D341Med (cell line): Measurements from ENCODE around the gene GALK2.

ENCODE experiments used
- DNase-seq: peaks from one replicate; pipeline ENCODE4 v3.0.0; 2012; ENCODE audit warnings: low spot score

The GALK2 gene

DNA sequence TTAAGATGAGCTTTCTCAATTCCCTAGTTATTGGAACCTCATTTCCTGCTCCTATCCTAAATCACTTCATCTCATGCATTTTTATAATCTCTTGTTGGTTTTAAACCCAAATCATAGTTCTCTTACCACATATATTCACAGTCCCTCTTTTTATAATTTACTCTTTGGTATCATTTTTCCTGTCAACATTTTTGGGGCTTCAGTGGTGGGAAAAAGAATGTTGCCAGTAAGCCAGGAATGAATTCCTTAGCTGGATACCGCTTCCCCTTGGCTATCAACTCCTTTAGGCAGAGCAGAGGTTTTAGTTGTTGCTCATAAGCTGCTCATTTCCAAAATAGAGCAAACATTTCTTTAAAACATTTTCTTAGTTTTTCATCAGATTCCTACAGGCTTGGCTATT, 112.3 kb downstream of the GALK2 start:
- DNase-seq, result no peak

DNA sequence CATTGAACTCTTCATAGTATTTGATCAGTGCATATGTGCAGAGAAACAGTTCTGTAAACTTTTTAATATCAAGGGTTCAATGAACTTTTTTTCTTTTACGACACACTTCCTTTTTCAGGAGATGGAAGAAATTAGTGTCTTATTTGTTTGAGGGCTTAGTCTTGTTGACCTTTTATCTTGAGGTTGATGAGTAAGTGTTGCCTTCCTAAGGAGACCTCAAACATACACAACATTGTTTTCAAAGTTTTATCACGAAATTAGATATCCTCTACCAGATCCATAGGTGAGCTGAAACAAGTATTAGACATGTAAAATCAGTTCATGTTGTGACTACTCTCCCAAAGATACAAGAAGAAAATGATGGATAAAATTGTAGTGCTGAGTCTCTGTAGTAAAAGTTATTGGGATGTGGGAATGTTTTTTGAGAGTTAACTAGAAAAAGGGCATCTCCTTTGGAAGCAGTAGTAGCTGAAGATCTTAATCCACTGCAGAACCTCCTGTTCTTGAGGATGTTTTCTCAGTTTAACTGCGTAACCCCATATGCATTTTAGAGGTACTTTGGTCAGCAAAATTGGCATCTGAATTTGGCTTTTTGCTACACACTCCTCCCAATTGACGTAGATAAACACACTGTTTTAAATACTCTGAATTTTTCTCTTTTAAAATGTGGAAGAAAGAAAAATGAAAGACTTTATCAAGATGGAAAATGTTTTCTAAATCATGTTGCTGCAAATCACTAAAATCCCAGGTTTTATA, 116.8 kb downstream of the GALK2 start:
- no peak for DNase-seq

DNA sequence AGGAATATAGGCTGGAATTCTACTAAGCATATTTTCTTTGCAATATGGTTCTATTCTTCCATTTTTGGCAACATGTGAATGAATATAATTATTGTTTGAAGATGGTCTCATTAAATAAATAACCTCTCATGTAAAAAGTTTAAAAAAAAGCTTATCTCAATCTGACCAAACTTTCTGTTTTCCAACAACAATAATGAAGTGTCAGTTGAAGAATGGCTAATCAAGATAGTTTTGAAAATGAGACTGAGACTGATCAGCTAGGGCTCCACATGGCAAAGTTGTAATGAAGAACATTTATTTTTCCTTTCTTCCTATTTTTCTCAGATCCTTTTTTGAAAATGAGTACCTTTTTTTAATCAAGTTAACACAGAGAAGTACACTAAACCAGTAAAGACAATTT, 117.4 kb downstream of the GALK2 start:
- no peak for DNase-seq

DNA sequence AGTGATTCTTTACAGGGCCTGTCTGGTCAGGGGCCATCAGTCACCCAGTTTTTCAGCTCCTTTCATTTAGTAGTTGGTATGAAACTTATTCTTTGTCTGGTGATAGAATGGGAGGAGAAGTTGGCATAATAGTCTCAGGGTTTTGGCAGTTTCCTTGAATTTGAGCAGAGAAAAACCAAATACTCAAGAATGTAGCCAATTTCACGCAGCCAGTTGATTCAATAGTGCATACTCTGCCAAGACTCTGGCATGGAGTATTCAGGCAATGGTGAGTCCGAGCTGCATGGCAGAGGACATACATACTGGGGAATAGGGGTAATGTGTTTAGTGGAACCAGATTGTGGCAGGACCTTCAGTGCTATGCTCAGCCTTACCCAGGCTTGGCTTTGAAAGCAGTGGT, 118.3 kb downstream of the GALK2 start:
- DNase-seq, result no peak

DNA sequence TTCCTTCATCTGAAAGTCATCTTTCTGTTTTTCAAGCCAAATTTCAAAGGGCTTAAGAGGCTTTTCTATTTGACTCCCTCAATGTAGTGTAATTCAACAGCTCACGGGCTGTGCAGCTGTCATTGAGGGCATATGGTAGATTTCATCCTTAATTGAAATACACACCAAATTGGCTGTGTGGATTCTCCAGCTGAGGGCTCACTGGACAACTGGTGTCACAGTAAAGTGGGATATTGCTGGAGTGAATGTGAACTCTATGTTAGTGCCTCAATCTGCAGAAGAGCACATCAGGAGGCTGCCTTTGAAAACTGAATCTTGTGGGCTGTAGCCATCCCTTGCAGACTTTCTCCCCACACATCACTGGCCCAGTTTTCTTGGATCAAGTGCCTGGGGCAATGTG, 120.1 kb downstream of the GALK2 start:
- no peak for DNase-seq

DNA sequence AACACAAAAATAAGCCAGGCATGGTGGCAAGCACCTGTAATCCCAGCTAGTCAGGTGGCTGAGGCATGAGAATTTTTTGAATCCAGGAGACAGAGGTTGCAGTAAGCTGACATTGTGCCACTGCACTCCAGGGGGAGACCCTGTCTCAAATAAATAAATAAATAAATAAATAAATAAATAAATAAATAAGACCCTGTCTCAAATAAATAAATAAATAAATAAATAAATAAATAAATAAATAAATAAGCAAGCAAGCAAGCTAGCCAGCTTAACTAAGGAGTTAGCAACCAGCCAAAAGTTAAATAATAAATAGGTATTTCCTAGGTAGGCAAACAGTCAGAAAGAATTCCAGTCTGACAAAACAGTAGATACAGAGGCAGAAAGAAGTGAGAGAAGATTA, 123.9 kb downstream of the GALK2 start:
- no peak for DNase-seq

DNA sequence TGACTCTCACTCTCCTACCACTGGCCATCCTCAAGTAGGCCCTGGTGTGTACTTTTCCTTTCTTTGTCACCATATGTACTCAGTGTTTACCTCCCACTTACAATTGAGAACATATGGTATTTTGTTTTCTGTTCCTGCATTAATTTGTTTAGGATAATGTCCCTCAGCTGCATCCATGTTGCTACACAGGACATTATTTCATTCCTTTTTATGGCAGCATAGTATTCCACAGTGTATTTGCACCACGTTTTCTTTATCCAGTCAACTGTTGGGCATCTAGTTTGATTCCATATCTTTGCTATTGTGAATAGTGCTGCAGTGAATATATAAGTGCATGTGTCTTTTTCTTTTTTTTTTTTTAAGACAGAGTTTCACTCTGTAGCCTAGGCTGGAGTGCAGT, 126.2 kb downstream of the GALK2 start:
- DNase-seq, result no peak

DNA sequence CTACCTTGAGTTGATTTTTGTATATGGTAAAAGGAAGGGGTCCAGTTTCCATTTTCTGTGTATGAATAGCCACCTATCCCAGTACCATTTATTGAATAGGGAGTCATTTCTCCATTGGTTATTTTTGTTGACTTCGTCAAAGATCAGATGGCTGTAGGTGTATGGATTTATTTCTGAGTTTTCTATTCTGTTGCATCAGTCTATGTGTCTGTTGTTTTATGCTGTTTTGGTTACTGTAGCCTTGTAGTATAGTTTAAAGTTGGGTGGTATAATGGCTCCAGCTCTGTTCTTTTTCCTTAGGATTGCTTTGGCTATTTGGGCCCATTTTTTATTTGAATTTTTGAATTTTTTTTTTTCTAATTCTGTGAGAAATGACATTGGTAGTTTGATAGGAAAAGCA, 127.5 kb downstream of the GALK2 start:
- no peak for DNase-seq

DNA sequence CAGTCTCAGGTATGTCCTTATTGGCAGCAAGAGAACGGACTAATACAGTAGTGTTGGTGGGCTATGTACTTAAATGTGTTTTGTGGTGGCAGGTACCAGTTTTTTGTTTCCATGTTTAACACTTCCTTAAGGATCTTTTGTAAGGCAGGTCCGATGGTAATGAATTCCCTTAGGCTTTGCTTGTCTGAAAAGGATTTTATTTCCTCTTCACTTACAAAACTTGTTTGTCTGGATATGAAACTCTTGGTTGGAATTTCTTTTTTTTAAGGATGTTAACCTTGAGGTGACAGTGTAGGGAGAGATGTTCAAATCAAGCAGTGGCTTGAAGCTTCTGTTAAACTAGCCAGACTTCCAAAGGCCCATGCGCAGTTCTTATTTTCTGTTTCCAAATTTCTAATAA, 130.8 kb downstream of the GALK2 start:
- no peak for DNase-seq

DNA sequence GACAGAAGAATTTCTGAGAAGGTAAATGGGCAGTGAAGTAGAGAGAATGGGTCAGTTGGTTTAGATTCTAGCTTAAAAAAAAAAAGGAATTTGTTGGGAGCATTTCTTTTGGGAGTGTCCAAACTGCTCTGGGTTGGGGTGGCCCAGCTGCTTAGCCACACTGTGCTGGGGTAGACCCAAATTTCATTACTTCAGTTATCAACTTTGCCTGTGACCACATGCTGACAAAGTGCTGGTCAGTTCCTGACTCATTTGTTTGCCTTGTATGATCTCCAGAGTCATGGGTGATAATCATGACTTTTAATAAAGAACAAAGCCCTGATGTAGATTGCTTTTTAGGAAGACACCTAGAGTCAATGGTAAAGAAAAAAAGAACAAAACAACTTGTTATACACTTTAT, 131.5 kb downstream of the GALK2 start:
- no peak for DNase-seq

DNA sequence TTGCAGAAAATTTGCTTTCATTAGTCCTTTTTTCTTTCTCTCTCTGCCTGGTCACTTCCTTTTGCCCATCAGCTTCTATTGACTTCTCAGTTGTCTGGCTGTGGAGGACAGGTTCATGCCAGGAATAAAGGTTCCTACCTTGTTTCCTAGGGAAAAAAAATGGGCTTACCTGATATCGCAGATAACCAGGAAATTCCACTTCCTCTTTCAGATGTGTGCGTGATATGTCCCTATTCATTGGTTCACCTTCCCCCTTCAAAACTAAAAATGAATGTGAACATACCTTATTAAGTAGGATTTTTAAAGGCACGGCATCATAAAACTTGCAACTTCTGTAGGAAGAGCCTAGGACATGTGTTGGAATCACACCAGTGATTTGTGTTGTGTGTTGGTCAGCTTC, 133.0 kb downstream of the GALK2 start:
- DNase-seq, result no peak

DNA sequence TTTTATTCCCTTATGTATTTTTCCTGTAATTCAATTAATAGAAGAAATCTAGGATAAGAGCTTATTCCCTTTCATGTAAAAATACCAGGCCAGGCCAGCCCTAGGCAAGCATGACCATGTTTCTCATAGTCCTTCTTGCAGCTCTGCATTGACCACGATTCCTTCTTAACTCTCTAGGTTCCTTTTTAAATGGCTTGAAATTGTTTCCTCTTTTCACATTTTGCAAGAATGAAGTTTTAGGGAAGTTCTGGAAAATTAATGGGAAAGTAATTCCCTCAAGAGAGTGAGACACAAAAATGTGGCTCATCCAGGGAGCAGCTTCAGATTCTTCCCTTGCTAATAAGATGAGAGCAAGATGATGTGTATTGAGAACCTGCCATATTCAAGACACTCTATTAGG, 136.5 kb downstream of the GALK2 start:
- no peak for DNase-seq

DNA sequence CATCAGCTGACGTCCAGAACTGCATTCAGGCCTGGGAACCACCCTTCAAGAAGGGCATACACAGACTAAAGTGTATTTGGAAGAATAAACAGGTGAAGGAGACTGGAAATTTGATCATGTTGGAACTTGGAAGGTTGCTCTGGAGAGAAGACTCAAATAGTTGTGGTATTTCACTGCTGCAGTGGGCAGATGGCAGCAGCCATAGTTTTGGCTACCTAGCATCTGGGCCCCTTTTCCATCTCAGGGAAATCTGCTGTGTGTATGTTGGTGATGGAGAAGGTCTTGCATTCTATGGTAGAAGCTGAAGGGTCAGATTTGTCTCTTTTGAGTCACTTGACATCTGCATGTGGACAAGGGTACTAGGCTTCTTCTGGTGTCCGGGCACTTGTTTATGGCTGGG, 138.6 kb downstream of the GALK2 start:
- no peak for DNase-seq

DNA sequence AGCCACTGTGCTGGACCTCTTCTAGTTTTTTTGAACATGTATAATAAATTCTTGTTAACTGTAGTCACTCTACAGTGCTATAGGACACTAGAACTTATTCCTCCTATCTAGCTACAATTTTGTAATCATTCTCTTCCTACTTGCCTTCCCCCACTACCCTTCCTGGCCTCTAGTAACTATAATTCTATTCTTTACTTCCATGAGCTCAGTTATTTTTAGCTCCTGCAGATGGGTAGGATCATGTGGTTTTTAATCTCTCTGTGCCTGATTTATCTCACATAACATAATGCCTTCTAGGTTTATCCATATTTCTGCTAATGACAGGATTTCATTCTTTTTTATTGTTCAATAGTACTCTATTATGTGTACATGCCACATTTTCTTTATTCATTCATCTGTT, 139.8 kb downstream of the GALK2 start:
- no peak for DNase-seq

DNA sequence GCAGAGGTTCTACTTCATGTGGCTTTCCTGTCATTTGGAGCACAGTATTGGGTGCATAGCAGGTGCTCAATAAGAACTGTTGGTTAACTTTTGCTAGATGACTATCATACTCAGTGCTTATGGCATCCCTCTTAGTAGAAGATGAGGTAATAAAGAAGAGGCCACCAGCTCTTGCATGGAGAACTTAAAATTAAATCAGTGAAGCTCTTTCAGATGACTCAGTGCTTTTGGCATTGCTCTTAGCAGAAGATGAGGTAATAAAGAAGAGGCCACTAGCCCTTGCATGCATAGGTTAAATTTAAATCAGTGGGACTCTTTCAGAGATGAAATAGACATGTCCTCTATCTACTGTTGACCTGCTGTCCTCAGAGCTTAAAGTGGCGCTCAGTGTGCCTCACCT, 143.6 kb downstream of the GALK2 start:
- DNase-seq, result no peak

DNA sequence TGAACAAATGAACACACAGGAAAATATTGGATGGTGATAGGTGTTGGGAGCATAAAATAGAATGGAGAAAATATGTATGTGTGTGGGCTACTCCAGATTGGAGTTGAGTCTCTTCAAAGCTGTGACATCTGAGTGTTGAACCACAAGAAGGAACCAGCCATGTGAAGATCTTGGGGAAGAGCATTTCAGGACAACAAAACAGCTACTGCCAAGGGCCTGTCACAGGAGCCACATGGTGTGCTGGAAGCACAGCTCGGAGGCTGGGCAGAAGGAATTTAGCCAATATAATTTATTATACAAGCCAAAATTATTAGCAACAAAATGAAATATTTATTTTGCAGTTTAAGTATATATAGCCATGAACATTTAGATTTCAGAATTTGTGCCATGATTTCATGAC, 144.7 kb downstream of the GALK2 start:
- DNase-seq, result no peak

DNA sequence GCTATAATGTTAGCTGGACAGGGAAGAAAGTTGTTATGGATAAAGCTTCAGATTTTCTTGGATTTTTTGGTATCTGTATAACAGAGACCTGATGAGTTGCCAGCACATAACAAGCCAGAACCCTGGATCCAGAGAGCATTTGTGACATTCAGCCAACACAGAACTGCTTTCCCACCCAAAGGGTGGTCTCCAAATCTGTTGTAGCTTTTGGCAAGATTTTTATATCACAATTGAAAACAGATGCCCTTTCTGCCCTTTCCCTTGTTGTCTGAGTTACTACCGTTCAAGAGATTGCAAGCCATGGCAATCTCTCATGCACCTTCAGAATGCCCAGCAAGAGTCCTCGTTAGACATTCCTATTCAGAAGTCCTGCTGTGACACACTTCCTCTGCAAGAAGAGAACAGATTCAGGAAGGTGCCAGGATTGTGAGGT, 145.4 kb downstream of the GALK2 start:
- DNase-seq, result peak; percentile 36

DNA sequence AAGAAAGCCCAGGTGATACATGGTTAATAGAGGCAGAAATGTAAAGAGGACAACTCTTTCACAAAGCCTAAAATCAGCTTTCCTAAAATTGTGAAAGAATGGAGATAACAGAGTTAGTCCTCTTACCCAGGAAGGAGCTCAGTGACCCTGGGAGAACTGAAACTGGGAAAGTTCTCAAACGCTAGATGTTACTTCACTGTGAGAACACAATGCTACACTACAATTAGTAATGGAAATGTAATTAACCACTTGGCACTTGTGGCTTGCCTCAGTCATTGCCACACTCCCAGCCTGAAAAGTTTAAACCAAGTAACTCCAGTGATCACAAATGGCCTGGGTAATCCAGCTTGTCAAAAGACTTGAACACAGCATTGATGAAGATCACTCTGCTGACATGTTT, 150.3 kb downstream of the GALK2 start:
- DNase-seq, result no peak

DNA sequence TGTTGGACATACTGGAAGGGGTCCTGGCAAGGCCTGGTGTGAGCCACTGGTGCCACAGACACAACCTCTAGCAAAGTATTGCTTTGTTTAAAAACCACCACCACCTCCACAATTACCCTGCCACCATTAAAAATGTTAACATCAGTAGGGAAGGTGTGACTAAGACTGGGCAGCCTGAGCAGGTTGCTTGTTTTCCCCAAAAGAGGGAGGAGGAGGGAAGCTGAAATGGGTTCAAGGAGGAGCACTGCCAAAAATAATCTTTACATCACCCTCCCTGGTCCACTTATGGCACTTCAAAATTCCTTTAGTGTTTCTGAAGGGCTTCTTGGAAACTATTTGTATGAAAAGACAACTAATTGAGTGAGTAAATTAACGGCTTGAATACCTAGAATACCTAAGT, 153.2 kb downstream of the GALK2 start:
- DNase-seq, result no peak

DNA sequence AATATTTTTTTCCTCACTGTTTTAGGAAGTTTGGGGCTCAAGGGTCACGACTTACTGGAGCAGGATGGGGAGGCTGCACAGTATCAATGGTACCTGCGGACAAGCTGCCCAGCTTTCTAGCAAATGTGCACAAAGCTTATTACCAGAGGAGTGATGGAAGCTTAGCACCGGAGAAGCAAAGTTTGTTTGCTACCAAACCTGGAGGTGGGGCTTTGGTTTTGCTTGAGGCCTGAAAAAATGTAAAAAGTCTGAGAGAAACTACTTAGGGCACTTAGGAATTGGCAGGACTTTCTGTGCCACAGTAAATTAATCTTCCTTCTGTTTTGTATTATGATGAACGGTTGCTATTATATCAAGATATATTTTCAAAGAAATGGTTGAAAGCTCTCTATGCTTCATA, 157.9 kb downstream of the GALK2 start:
- no peak for DNase-seq

DNA sequence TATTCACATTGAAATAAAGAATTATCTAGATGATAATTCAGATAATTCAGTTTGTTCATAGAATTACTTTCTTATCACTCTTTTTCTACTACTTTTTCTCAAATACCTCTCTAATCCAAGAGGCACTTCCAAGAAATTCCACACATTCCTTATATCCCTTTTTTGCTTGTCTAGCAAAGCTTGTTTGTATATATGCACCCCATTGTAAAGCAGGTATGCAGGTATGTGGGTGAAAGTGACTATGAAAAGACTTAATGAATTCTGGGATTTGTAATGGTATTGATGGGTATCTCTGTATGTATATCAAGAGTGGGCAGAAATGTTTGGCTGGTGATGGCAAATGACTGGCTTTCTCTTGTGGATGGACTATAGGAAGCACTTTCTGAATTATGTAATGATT, 158.9 kb downstream of the GALK2 start:
- DNase-seq, result no peak

DNA sequence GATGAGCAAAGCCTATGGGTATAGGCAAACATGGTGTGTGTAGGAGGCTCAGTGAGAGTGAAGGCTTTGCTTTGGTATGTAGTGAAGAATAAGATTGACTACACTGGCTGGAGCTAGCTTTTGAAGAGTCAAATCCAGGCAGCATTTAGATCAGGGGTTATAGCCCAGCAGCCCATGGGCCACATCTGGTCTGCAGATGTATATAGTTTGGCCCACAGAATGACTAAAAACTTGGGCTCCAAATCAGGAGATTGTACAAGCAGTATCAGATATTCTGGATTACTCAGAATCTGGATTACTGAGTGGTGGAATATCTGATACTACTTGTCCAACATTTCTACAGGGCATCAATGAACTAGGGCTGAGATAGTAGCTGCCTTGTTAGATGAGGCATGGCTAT, 160.1 kb downstream of the GALK2 start:
- DNase-seq, result no peak

DNA sequence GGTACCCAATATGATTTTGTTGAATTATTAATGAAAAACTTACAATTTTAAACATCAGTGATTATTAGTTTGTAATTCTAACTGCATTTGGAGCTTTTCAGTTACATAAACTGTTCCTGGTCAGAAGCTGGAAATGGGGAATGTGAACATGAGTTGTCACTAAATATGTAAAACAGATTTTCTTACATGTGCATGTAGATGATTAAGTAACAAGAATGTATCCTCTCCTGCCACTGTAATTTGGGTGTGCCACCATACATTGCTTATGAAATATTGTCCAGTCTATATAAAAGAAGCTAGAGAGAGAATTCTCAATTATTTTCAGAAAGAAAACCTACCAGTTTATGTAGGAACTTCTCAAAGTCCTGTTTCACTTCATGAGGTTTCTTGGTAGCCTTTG, 161.4 kb downstream of the GALK2 start:
- DNase-seq, result no peak

DNA sequence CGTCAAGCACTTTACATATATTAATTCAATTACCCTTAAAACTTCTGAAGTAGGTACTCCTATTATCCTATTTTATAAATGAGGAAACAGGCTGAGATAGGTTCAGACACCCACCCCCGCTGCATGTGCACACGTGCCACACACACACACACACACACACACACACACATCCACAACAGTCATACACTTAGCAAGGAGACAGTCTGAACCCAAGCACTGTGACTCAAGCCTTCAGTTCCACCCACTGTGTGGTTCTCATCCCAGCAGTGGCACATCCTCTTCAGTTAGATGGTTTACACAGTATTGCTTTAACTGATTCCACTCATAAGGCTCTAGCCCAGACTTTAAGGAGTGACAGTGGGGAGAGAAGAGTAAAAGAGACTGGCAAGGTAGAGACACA, 161.9 kb downstream of the GALK2 start:
- DNase-seq, result no peak

DNA sequence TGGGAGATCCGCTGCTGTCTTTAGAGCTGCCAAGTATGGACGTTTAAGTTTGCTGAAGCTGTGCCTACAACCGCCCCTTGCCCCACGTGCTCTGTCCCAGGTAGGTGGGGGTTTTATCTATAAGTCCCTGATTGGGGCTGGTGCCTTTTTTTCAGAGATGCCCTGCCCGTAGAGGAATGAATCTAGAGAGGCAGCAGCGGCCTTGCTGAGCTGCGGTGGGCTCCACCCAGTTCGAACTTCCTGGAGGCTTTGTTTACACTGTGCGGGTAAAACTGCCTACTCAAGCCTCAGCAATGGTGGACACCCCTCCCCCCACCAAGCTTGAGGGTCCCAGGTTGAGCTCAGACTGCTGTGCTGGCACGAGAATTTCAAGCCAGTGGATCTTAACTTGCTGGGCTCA, 169.6 kb downstream of the GALK2 start:
- DNase-seq, result no peak
